ENCODE measurements around the gene MORC4. TPM values are rescaled to one million over a fixed set of nuclear protein-coding genes. Genes with fewer than 3 reads are reported as not detected.

The MORC4 gene
- total RNA-seq, 4 donors from 2014 or later: 9.8 to 11.1 (median 10.2) TPM

GRCh38 chrX:106952089-106952488, 47.9 kb downstream of the MORC4 start:
- WGBS: 68% methylated on average over 3 of the region's 3 CpGs
- no peak overlapping the region for H3K27ac ChIP-seq (replicated peaks in 1 of 4)
- H3K4me3 ChIP-seq: no peak overlapping the region
- peaks cover 0 to 5% (median 0%) of the 10 kb centered on the region in 4 donors for H3K27me3 ChIP-seq
- H3K9me3 ChIP-seq: no peaks in the 10 kb centered on the region
- TF ChIP-seq POLR2AphosphoS5 (IDR thresholded peaks at IDR 0.05): no peak
- no peak for TF ChIP-seq CTCF (IDR thresholded peaks at IDR 0.05)
- no peak for TF ChIP-seq EP300 (IDR thresholded peaks at IDR 0.05)
- TF ChIP-seq POLR2A (IDR thresholded peaks at IDR 0.05; ENCODE audit: low read depth): no peak
- intact Hi-C loops (cut with DNase I): loop anchor here (5.0 kb wide), 1 partner anchor 60 kb away; no protein-coding TSS in a partner anchor
- DNase-seq (ENCODE audit: extremely low spot score): no peak
- no peaks in the 10 kb centered on the region for H3K4me1 ChIP-seq
- peaks cover 0 to 18% (median 8%) of the 10 kb centered on the region in 4 donors for H3K36me3 ChIP-seq

GRCh38 chrX:106951230-106951629, 48.8 kb downstream of the MORC4 start:
- Histone ChIP-seq H3K27ac (replicated peaks in 1 of 4) (no peak overlapping the region), H3K9me3 (no peaks in the 10 kb centered on the region), H3K4me3 (no peak overlapping the region), H3K4me1 (no peaks in the 10 kb centered on the region), H3K36me3 (peaks cover 0 to 9% (median 4%) of the 10 kb centered on the region in 4 donors), H3K27me3 (peaks cover 0 to 5% (median 0%) of the 10 kb centered on the region in 4 donors)
- 88% methylated on average over 6 of the region's 6 CpGs for WGBS
- TF ChIP-seq CTCF (IDR thresholded peaks at IDR 0.05) (no peak), POLR2AphosphoS5 (IDR thresholded peaks at IDR 0.05) (no peak), POLR2A (IDR thresholded peaks at IDR 0.05; ENCODE audit: low read depth) (no peak), EP300 (IDR thresholded peaks at IDR 0.05) (no peak)
- DNase-seq (ENCODE audit: extremely low spot score): no peak
- intact Hi-C loops (cut with DNase I): loop anchor here (5.0 kb wide), 1 partner anchor 59 kb away; no protein-coding TSS in a partner anchor

GRCh38 chrX:106950381-106950780, 49.6 kb downstream of the MORC4 start:
- Histone ChIP-seq H3K4me1 (no peaks in the 10 kb centered on the region), H3K27me3 (peaks cover 0 to 5% (median 0%) of the 10 kb centered on the region in 4 donors), H3K27ac (replicated peaks in 1 of 4) (no peak overlapping the region), H3K9me3 (no peaks in the 10 kb centered on the region), H3K36me3 (peaks cover 0 to 6% (median 0%) of the 10 kb centered on the region in 4 donors), H3K4me3 (no peak overlapping the region)
- DNase-seq (ENCODE audit: extremely low spot score): no peak
- intact Hi-C loops (cut with DNase I): loop anchor here (5.0 kb wide), 1 partner anchor 58 kb away; no protein-coding TSS in a partner anchor
- TF ChIP-seq EP300 (IDR thresholded peaks at IDR 0.05) (no peak), POLR2AphosphoS5 (IDR thresholded peaks at IDR 0.05) (no peak), CTCF (IDR thresholded peaks at IDR 0.05) (no peak), POLR2A (IDR thresholded peaks at IDR 0.05; ENCODE audit: low read depth) (no peak)
- 60% methylated on average over 2 of the region's 2 CpGs for WGBS

GRCh38 chrX:106949366-106949765, 50.6 kb downstream of the MORC4 start:
- no peak overlapping the region for H3K27ac ChIP-seq (replicated peaks in 1 of 4)
- peaks cover 0 to 5% (median 0%) of the 10 kb centered on the region in 4 donors for H3K27me3 ChIP-seq
- 70% methylated on average over 1 of the region's 1 CpG for whole genome bisulfite sequencing
- TF ChIP-seq EP300 (IDR thresholded peaks at IDR 0.05) (no peak), CTCF (IDR thresholded peaks at IDR 0.05) (no peak), POLR2A (IDR thresholded peaks at IDR 0.05; ENCODE audit: low read depth) (no peak), POLR2AphosphoS5 (IDR thresholded peaks at IDR 0.05) (no peak)
- H3K4me3 ChIP-seq: no peak overlapping the region
- peaks cover 0 to 6% (median 0%) of the 10 kb centered on the region in 4 donors for H3K36me3 ChIP-seq
- no peaks in the 10 kb centered on the region for H3K9me3 ChIP-seq
- DNase-seq (ENCODE audit: extremely low spot score): no peak
- no peaks in the 10 kb centered on the region for H3K4me1 ChIP-seq
- intact Hi-C loops (cut with DNase I): no loop called here

GRCh38 chrX:106948641-106949040, 51.4 kb downstream of the MORC4 start:
- H3K27ac ChIP-seq (replicated peaks in 1 of 4): no peak overlapping the region
- WGBS: 73% methylated on average over 3 of the region's 3 CpGs
- H3K4me3 ChIP-seq: no peak overlapping the region
- H3K36me3 ChIP-seq: peaks cover 0 to under 1% (median 0%) of the 10 kb centered on the region in 4 donors
- intact Hi-C loops (cut with DNase I): no loop called here
- no peaks in the 10 kb centered on the region for H3K9me3 ChIP-seq
- peaks cover 0 to 5% (median 0%) of the 10 kb centered on the region in 4 donors for H3K27me3 ChIP-seq
- no peak for TF ChIP-seq CTCF (IDR thresholded peaks at IDR 0.05)
- TF ChIP-seq POLR2A (IDR thresholded peaks at IDR 0.05; ENCODE audit: low read depth): no peak
- TF ChIP-seq EP300 (IDR thresholded peaks at IDR 0.05): no peak
- TF ChIP-seq POLR2AphosphoS5 (IDR thresholded peaks at IDR 0.05): no peak
- DNase-seq (ENCODE audit: extremely low spot score): no peak
- H3K4me1 ChIP-seq: no peaks in the 10 kb centered on the region
